ENCODE results near the gene ELK3. TPM values are rescaled to one million over a fixed set of nuclear protein-coding genes. Genes with fewer than 3 reads are reported as not detected.

The ELK3 gene
- total and polyA plus RNA-seq, 2 of the 8 experiments (the other 6 are each of a cell fraction or from before 2014, with no cell fraction given), result 3.5 to 14.3 TPM

DNA sequence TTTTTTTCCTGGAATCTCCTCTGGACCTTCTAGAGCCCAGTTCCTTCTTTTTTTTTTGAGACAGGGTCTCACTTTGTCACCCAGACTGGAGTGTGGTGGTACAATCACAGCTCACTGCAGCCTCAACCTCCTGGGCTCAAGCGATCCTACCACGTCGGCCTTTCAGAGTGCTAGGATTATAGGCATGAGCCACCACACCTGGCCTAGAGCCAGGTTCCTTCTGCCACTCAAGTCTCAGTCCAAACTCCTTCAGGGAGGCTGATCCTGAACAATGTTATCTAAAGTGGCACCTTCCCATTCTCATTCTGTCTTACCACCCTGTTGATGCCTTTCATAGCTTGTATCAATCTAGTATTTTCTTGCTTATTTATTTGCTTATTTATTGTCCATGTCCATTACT is 22.3 kb upstream of the ELK3 start (continued):
- TF ChIP-seq SP4 (IDR thresholded peaks at IDR 0.05; ENCODE audit: low read length), result no peak
- TF ChIP-seq HDAC6 (IDR thresholded peaks at IDR 0.05; ENCODE audit: low read depth, low read length), result no peak
- TF ChIP-seq NANOG (IDR thresholded peaks at IDR 0.05; ENCODE audit: insufficient read depth, low read depth, low read length, poor library complexity, severe bottlenecking), result no peak
- no peak for TF ChIP-seq YY1 (IDR thresholded peaks at IDR 0.05; ENCODE audit: low read depth, low read length)
- no peak for TF ChIP-seq SIN3A (conservative IDR thresholded peaks at IDR 0.05 in 1 of 2, IDR thresholded peaks at IDR 0.05 in 1 of 2; ENCODE audit: low read depth in 1 of 2, low read length in 2 of 2)
